ENCODE measurements around the gene TMEM252.

TMEM252 gene

DNA sequence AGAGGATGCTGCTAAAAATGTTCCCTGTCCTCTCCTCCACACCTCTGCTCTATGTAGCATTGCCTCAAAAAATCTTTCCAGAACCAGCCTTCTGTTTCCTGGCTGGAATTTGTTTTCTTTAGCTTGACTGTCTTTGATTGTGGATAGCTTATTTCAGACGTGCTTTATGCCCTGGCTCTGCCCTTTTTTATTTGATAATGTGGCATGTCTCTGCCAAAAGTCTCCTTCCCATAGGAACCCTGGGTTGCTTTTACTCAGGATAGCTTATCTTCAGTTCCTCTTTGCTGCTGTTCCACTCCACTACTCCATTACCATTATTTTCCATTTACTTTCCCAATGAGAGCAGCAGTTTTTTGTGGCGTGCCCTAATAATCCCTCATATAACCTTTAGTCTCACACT, 885 bp upstream of the TMEM252 start:
- no peak for DNase-seq (ENCODE audit: low read depth)

DNA sequence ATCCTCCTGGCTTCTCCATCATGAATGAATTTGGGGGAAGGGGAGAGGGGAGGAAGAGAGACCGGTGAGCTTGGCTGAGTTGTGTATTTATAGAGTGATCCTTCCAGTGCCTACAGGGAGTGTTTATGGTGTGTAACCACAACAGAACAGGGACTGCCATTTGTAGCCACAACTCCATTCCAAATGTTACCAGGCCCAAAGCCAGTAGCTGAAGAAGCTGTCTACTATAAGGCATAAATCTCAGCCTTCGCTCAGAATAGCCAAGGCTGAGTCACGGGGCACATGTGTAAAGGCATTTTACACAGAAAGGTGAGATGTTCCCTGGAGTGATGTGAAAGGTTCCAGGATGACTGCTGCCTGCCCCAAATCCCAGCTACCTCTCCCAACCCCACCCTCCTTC, 2.5 kb downstream of the TMEM252 start:
- no peak for DNase-seq (ENCODE audit: low read depth)

GRCh38 chr9:68537616-68537880, 3.1 kb downstream of the TMEM252 start:
- DNase-seq (ENCODE audit: low read depth) = no peak

DNA sequence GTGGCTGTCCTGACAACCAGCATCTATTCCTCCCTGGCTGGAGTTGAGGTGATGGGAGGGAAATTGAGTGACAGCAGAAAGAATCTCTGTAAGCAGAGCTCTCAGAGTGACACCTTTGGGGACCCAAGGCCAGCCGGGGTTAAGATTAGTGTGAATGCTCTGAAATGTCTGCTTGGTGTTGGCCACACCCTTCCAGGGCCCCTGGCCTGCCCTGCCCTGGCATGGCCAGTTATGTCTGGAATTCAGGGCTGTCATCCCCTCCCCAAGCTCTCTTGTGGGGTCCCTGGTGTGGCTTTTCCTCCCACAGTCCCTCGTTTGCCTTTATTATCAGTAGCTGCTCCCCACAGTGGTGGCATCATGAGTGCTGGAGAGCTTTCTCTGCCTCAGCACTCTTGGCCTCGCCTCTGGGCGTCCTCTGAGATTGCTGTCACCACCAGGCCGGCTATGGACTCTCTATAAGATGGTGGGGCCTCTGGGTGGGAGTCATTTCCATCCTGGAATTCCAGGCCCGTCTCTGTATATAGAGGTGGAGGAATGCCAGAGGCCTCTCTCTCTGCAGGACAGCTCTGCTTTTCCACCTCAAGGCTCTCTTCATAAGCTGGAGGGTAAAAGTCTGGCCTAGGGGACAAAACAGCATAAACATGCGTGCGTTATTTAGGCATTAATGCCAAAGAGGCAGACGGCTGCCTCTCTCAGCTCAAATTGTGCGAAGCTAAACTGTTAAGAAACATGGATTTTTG, 3.6 kb downstream of the TMEM252 start:
- no peak for DNase-seq (ENCODE audit: low read depth)

GRCh38 chr9:68533678-68534077, 7.0 kb downstream of the TMEM252 start:
- no peak for DNase-seq (ENCODE audit: low read depth)

GRCh38 chr9:68532131-68532530, 8.6 kb downstream of the TMEM252 start:
- no peak for DNase-seq (ENCODE audit: low read depth)

GRCh38 chr9:68530618-68531017, 10.1 kb downstream of the TMEM252 start:
- DNase-seq (ENCODE audit: low read depth) = no peak

- DNase-seq (ENCODE audit: low read depth) = no peak
Measured at GRCh38 chr9:68523367-68523936, 17.2 kb downstream of the TMEM252 start.

DNA sequence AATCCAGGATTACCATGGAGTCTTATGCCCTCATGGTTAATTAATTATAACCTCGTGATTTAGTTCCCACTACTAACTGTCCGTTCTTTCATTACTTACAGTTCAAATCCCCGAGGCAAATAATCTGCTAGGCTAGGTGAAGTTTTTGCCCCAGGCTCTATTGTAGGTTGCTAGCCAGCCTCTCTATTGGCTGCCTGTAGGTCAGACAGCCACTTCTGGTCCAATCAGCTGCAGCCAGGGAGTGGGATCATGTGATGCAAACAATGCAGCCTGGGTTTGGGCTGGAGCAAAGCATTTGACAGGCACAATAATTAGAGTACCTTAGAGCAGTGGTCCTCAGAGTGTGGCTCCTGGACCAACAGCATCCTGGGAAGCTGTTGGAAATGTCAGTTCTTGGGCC, 17.7 kb downstream of the TMEM252 start:
- no peak for DNase-seq (ENCODE audit: low read depth)

- DNase-seq (ENCODE audit: low read depth) = no peak
Measured at GRCh38 chr9:68522131-68522530, 18.6 kb downstream of the TMEM252 start.

DNA sequence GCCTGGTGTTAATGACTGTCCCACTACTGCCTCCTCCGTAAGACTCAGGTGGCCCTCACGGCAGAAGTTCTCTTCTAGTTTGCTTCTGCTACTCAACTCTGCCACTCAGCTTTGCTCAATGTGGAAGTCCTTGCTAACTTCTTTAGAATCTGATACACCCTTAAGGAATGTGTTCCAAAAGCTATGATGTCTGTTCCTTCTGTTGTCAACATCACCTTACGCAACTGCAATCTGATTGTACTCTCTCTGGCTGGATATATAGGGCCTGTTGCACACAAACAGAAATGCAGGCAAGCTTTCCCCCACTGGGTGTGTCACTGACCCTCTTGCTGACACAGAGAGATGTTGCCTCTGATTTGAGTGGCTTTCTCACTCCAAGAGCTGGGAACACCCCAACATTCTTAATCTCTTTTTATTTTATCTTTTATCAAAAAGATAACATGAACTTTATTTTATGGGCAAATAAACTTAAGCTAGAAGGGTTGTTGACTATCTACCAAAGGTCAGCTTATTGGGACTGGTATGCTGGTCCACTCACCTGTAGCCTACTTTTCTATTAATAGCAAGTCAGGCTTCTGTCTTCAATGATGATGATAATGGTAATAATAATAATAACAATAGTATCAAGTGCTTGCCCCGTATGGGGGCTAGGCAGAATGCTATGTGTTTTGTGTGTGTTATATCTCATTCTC, 25.2 kb downstream of the TMEM252 start:
- DNase-seq (ENCODE audit: low read depth) = no peak

DNA sequence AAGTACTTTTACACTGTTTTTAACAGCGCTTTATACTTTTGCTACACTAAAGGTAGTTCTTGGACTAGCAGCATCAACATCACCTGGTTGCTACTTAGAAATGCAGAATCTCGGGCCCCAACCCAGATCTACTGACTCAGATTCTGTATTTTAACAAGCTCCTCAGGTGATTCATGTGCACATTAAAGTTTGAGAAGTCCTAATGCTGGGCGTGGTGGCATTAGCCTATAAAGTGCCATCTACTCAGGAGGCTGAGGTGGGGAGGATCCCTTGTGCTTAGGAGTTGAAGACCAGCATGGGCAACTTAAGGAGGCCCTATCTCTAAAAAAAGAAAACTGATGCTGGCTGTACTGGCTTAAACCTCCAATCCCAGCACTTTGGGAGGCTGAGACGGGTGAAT, 26.7 kb downstream of the TMEM252 start:
- no peak for DNase-seq (ENCODE audit: low read depth)

DNA sequence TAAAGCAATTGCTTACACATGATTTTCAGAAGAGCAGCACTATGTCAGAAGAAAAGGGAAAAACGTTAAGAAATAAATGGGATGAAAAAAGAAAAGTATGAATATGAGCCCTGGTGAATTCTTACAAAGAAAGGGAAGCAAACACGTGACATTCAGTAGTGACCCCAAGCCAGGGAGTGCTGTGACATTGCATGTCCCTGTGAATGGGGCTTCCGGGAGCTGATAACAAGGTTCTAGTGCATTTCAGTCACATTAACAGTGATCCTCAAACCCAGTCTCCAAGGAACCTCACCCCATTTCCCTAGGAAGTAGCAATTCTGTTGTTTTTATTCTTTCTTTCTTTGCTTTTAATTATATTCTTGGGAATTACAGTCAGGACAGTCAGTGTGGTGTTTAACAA, 27.3 kb downstream of the TMEM252 start:
- DNase-seq (ENCODE audit: low read depth) = no peak

DNA sequence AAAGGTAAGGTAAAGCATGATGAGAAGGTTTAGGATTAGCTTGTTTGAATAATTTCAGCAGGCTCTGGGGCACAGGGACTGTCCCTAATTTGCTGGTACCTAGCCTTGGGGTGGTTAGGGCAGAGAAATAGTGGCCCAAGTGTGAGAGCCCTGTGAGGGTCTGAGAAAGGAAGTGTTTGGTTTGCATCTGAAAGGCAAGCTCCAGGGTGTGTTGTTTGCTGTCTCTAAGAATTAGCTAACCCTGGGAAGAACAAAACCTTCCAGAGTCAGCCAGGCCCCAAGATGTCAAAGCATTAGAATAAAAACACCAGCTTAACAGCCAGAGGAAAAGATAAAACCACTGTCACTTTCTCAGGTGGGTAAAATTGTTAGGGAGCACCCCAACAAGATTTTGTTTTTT, 31.0 kb downstream of the TMEM252 start:
- DNase-seq (ENCODE audit: low read depth) = no peak

DNA sequence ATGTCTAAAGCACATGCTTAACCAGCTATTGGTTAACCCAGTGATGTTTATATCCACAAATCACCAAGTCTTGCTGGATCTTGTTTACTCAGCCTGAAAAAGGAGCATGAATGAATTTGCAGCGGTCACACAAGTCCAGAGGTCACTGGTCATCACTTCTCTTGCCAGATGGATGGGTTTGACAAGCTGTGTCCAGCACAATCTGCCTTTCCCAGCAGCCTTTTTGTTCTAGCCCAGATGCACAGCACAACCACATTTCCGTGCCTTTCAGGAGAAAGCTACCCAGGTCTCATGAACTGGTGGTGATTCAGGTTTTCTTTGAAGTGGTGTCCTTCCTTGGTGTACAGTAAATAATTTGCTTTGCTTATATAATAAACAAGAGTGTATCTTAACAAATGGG, 32.1 kb downstream of the TMEM252 start:
- DNase-seq (ENCODE audit: low read depth) = no peak

DNA sequence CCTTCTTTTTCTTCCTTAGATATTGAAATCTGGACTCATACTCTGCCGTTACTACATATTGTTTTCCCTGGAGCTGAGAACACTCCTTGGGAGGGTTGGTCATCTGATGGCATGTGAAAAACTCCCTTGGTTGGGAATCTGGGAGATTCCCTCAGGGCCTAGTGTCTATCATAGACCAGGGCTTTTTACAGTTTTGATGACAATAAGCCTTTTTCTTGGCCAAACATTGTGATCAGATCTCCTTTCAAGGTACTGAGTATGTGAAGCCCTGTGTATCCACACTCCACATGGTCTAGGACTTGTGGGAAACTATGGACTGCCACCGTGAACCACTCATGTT, 32.9 kb downstream of the TMEM252 start:
- DNase-seq (ENCODE audit: low read depth) = no peak

DNA sequence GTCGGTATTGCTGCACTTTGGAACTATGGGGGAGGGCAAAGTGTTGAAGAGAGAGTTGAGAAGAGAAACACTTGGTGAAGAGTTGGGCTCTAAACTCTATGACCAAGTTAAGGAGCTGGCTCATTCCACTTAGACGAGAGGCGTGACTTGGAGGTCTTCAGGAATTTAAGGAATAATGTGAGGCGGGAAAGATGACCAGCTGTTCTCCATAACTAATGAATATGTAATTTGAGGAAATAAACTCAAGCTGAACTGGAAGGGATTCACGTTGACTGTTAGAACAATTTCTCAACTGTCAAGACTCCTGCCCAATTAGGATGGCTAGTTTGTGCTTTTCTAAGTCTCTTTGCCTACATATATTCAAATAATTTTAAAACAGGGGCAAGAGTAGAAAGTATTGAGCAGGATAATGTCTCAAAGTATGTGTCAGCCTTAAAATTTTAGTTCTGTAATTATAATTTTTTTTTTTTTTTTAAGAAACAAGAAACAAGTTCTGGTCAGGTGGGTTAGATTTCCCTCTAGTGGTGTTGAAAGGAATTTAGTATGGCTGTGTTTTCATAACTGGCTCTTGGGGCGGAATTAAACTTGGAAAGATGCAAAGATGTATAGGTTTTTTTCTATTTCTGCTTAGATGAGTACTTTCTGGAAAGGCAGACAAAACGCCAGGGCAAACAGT, 33.4 kb downstream of the TMEM252 start:
- DNase-seq (ENCODE audit: low read depth) = no peak

DNA sequence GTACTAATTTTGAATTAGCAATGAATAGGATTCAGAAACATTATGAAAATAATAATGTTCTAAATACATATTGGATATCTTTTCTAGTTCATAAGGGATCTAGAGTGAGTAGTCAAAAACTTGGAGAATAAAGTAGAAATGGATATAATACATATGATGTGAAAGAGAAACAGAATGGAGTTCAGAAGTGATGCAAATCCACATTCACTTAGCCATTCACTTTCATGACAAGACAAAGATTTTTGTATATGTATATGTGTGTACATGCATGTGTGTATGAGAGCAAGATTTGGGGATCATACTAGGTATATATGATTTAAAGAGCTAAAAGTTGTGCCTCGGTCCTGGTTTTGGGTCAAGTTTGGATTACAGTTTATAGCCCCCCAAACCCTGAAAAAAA, 34.1 kb downstream of the TMEM252 start:
- DNase-seq (ENCODE audit: low read depth) = no peak

DNA sequence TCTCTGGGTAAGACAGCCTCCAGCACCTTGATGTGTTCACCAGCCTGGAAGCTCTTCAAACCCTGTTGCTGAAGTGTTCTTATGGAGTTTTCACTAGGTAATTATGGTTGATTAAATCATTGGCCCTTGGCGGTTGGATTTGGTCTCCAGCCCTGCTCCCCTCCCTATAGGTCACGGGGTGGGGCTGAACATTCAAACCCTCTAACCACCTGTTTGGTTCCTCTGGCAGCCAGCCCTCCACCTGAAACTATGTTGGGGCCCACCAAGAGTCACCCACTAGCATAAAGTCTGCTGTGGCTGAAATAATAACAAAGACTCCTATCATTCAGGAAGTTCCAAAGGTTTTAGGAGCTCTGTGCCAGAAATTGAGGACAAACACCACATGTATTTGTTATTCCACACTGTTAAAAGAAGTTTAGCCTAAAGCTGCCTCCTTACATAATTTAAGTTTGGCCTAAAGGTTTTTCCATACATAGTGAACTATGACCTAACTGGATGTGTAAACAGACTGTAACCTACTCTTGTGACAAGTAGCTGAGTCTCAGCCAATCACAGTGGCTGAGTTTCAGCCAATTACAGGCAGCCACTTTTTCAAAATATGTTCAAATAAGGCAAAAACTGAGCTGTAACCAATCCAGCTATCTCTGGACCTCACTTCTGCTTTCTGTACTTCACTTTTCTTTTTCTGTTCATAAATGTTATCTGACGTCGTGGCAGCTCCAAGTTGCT, 34.8 kb downstream of the TMEM252 start:
- no peak for DNase-seq (ENCODE audit: low read depth)

DNA sequence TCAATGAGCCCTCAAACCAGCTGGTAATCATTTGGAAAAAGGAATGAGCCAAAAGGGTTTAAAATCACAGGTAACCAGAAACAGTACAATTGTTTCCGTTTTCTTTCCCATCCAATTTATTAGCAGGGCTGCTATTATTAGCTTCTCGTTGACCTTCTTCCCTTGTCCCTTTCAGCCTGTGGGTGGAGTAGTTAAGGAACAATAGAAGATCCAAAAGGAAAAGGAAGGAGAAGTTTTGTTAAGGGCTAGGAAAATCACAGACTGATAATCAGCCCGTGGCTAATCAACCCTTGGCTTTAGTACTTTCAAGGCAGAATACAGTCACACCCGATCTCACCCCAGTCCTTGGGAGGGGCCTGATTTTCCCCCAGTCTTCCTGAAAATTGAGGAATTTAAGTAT, 38.4 kb downstream of the TMEM252 start:
- no peak for DNase-seq (ENCODE audit: low read depth)

DNA sequence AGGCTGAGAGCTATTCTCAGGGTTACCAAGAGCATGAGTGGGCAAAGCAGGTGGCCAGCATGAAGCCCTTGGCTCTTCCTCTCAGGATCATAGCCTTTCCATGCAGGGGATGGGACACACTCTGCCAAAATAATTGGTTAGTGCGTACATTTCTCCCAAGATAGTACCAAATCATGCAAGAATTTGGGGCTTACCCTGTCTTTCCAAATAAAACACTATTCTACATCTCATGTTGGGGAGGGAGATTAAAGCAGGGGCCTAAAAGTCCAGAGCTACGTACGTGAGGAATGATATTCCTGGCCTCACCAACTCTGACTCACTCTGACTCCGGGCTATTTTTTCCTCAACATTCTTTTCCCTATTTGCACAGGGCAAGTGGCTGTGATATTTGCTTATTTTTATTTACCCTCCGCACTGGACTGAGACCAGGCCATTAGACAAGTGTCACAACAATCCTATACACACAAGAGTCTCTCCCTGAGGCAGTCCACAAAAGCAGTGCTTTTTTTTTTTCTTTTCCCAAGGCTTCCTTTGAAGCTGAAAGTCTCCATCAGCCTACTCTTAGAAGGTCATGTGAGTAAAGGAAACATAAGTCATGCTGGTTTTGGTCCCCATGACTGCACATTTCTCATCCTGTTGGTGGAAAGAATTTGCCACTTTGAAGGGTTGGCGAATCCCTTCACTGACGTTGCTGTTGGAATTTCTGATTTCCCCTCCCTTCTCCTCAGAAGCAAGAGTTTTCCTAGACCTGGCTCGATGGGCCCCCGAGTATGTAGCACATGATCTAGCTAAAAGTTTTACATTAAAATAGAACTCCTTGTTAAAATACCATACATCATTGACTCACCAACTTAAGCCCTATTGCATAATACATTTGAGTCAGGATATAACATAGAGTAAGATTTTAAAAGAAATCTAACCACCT, 40.0 kb downstream of the TMEM252 start:
- DNase-seq (ENCODE audit: low read depth) = no peak

- no peak for DNase-seq (ENCODE audit: low read depth)
Measured at GRCh38 chr9:68498816-68499215, 41.9 kb downstream of the TMEM252 start.
